ENCODE data around the gene APLF. TPM values are rescaled to one million over a fixed set of nuclear protein-coding genes. Genes with fewer than 3 reads are reported as not detected.
"Not testable (repeated sequence)": the region's sequence is repeated elsewhere in the genome, so short reads cannot be mapped to it uniquely, and the experiment has no call there.

The APLF gene
- polyA plus RNA-seq, 1 donor, result 1.3 TPM

- peak; percentile 71 for DNase-seq (ENCODE audit: low read depth)
These were observed 26.0 kb upstream of the APLF start for GRCh38 chr2:68441179-68441993.

DNA sequence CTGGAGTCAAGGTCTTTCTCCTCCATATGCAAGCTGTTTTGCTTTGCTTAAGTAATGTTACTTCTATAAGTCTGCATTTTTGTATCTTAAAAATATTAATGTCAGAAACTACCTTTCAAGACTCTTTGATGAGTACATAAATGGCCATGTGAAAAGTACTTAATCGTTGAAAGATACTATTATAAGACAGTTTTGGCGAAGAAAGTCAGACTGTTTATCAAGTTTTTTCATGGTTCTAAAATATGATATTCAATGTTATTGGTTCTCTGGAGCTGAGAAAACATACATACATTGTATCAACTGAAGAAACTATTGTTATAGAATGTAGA, 25.4 kb upstream of the APLF start:
- no peak for DNase-seq (ENCODE audit: low read depth)

DNA sequence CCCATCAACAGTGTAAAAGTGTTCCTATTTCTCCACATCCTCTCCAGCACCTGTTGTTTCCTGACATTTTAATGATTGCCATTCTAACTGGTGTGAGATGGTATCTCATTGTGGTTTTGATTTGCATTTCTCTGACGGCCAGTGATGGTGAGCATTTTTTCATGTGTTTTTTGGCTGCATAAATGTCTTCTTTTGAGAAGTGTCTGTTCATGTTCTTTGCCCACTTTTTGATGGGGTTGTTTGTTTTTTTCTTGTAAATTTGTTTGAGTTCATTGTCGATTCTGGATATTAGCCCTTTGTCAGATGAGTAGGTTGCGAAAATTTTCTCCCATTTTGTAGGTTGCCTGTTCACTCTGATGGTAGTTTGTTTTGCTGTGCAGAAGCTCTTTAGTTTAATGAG, 21.0 kb upstream of the APLF start:
- not testable (repeated sequence) for DNase-seq (ENCODE audit: low read depth)

DNA sequence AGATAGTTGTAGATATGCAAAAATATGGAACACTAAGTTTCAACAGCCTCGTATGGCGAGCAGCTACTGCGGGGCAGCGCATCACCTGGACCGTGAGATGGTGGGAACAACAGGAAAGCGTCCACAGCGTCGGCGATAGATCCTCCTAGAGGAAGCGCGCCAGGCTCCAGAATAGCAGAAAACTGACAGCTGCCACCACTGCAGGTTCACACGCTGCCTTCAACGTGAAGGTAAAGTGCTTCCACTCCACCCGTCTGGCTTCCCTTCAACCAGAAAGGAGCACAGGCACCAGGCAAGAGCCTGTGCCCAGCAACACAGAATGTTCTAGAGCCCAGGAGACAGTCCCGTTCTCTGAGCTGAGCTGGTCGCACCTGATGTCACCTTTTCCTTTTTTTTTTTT, 20.3 kb upstream of the APLF start:
- no peak for DNase-seq (ENCODE audit: low read depth)

- no peak for DNase-seq (ENCODE audit: low read depth)
These were observed 18.4 kb upstream of the APLF start for GRCh38 chr2:68448671-68449653.

DNA sequence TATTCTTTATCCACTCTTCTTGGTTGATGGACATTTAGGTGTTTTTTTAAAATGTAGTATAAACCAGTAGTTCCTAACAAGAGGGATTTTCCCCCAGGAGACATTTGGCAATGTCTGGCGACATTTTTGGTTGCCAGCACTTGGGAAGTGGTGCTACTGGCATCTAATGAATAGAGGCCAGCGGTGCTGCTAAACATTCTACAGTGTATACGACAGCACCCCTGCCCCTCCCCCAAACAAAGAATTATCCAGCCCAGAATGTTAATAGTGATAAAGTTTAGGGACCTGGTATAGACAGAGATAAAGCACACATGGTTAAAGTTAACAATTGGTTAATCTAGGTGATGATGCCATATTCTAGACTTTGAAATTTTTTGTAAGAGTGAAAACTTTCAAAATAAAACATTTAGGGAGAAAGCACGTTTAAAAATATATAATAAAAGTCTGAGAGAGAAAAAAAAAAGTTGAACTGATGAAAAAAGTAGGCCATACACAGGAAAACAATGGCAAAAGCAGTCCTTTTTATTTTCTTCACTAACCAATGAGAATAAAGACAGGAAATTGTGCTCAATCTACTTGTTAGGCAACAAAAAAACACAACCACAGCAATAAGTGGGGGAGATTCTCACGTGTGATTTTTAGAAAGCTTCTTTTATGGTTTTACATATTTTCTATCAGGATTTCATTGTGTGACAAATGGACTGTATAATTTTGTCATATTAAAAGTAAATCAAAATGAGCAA, 15.1 kb upstream of the APLF start:
- DNase-seq (ENCODE audit: low read depth), result no peak

DNA sequence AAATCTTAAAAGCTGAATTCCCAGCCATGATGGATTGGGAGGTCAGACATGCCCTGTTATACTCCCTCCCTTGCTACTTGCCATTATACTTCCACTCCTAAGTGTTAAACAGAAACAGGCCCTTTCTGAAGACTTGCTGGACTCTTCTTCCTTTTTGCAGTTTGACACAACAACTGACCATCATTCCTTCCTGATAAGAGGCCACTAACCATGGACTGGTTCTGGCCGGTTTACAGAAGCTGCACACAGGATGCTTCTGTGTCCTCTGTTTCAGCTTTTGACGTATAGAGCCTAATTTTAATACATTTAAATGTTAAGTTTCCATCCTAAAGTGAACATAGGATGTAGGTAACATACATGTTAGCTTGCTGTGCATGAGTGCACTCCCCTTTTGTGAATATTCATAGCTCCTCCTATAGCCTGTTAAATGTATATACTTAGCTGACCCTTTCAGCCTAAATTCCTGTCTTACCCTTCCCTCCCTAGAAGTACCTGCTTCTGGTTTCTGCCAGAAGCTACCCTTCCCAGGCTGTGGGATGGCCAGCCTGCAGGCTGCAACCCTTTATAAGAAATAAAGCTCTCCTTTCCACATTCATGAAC, 13.5 kb upstream of the APLF start:
- DNase-seq (ENCODE audit: low read depth), result no peak

- no peak for DNase-seq (ENCODE audit: low read depth)
These were observed 12.7 kb upstream of the APLF start for GRCh38 chr2:68454719-68455118.

DNA sequence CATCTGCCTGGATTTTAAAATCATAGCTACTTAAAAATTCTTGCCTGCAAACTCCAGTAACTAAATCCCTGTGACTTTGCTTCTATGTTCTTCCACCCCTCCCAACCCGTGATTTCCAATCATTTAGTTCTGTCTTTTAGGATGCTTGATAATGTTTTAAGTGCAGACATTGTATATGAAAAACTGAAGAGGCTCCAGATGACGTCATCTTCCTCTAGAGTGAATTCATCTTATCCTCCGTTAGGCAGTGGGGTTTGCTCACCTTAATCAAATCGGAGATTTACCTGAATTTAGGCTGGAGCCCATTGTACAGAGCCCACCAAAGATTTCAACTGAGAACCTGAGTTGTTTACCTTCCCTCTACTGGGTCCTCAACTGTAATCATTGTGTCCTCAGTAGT, 11.2 kb upstream of the APLF start:
- no peak for DNase-seq (ENCODE audit: low read depth)

DNA sequence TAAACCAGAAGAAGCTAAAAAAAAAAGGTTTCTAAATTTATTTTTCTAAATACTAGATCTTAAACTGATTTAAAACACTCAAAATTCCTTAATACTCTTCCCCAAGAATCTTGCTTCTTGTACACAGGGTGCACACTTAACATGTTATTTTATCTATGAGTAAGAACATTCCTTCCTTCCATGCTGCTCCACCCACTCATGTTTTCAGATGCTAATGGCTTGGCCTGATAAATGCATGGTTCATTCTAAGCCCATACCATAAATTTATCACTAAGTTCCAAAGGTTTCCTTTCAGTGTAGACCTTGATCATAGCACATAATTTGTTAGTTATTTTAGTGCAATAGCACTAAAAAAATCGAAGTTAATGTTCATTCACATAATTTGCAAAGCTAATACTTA, 8.4 kb upstream of the APLF start:
- no peak for DNase-seq (ENCODE audit: low read depth)

DNA sequence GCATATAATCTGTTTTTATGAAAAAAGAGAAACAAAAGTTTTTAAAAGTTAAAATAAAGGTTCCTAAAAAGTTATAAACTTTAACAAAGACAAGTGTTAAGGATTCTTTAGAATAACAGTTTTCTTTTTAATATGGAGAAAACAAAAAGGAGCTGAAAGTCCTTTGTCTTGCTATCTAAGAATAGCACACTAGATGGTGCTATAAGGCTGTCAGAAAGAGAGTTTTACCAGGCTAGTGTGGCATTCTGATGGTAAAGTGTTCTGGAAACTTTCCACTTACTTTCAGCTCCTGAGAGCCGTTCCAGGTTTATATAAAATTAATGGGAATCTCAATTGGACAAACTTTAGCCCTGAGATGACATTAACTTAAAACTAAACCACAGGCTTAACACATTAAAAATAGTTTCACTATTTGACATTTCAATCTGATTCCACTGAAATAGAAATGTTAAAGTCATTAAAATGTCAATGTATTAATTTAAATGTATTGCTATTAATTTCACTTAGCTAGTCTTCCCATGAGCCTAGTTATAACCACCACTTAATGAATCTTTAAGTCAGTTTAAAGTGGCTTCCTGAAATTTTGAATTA, 4.0 kb upstream of the APLF start:
- no peak for DNase-seq (ENCODE audit: low read depth)

- no peak for DNase-seq (ENCODE audit: low read depth)
These were observed 2.7 kb upstream of the APLF start for GRCh38 chr2:68464651-68465050.

DNA sequence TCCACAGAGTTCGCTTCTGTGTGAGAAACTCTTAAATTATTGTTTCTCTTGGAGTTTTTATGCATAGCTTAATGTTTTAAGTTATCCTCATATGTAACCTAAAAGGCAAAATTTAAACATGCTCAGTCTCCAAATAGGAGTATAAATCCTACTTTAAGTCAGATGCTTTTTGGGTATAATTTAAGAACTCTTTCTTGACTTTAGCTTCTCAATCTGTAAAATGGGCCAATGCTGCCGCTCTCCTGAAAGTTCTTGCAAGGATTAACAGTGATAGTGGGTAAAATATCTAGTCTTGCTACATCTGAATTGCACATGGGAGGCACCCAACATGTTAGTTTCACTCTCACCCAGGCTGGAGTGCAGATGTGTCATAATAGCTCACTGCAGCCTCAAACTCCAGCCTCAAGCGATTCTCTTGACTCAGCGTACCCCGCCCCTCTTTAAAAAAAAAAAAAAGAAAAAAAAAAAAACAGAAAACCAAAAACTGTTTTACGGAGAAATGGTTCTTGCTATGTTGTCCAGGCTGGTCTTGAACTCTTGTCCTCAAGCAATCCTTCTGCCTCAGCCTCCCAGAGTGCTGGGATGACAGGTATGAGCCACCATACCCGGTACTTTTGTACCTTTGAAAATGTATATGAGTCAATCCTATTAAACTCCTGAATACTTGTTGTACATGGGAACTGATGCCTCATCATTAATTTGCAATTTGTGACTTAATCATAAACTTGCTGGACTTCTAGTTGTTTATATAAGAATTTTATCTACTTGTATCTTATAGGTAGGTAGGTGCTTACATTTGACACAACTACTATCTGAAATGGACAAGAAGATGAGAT, 2.1 kb upstream of the APLF start:
- DNase-seq (ENCODE audit: low read depth), result no peak

DNA sequence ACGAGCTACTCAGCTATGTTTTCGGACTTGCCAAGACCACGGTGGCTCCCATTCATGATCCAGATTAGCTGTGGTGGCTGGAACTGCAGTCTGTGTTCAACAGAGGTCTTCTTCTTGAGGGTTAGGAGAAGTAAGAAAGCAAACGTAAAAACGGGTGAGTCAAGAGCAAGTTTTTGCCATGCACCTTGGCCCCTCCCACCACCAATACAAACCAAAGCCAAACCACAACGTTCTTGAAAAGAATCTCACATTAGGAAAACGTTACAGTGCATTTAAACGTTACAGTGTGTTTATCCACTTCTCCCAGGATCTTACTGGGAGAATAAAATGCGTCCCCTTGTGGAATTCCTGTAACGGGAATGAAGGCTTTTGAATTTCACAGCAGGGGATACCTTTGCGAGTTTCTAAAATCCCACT, 1.0 kb upstream of the APLF start:
- DNase-seq (ENCODE audit: low read depth), result no peak

GRCh38 chr2:68466778-68467076, 658 bp upstream of the APLF start:
- no peak for DNase-seq (ENCODE audit: low read depth)

DNA sequence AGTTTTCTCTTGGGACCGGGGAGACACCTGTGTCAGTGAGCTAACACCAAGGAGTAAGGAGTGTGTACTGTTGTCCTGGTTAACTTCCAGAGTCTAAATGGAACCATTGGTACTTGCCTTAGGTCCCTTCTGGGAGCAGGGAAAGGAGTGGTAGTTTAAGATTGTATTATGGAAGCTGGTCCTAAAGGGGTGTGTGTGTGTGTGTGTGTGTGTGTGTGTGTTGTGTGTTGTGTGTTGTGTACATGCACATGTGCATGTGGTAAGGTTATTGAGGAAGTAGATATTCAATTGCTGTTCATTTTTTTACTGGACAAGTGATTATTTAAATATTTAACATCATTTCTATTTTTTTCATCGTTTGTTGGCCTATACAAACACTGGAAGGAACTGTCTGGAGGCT, 1.4 kb downstream of the APLF start:
- no peak for DNase-seq (ENCODE audit: low read depth)

GRCh38 chr2:68469935-68470334, 2.5 kb downstream of the APLF start:
- no peak for DNase-seq (ENCODE audit: low read depth)

- DNase-seq (ENCODE audit: low read depth), result no peak
These were observed 4.0 kb downstream of the APLF start for GRCh38 chr2:68471385-68471784.

DNA sequence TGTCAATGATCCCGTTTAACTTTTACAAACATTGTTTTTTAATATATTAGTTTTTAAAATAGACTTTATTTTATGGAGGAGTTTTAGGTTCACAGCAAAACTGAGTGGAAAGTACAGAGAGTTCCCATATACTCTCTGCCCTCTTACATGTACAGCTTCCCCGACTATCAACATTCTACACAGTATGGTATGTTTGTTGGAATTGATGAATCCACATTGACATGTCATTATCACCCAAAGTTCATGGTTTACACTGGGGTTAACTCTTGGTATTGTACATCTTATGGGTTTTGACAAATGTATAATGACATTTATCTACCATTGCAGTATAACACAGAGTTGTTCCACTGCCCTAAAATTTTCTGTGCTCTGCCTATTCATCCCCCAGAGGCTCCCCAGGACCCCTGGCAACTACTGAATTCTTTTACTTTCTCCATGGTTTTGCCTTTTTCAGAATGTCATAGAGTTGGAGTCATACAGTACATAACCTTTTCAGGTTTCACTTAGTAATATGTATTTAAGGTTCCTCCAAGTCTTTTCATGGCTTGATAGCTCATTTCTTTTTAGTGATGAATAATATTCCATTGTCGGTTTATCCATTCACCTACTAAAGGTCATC, 5.5 kb downstream of the APLF start:
- DNase-seq (ENCODE audit: low read depth), result no peak

DNA sequence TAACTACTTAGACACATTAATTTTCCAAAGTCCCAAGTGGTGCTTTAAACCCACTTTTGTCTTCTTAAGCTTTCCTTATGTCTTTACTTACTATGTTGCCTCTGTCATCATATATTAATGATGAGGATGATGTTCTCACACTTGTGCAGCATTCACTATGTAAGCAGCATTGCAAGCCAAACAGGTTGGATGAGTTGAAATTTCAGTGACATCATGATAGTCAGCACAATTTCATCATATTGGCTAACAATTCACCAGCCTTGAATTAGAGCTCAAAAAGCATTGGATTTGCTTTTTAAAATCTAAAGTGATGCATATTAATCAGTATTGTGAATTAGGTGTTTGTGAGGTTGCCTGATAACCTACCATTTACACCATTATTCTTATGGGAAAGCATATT, 7.7 kb downstream of the APLF start:
- no peak for DNase-seq (ENCODE audit: low read depth)

All from forelimb muscle (tissue), 1 donor.